Measurements from ENCODE around the gene ZNF276. TPM values are rescaled to one million over a fixed set of nuclear protein-coding genes. Genes with fewer than 3 reads are reported as not detected.
"Not testable (repeated sequence)": the region's sequence is repeated elsewhere in the genome, so short reads cannot be mapped to it uniquely, and the experiment has no call there.

Gene ZNF276
- polyA plus RNA-seq, 1 of the 3 experiments (the other 2 are of a cell fraction): 24.9 TPM

GRCh38 chr16:89688395-89688794 is 32.9 kb upstream of the ZNF276 start:
- no peaks in the 10 kb centered on the region for H3K27me3 ChIP-seq (ENCODE audit: insufficient read depth)
- H3F3A ChIP-seq (replicated peaks; ENCODE audit: insufficient read depth): peaks cover 3% of the 10 kb centered on the region
- POLR2A ChIA-PET: no interaction called here
- H3K79me2 ChIP-seq (ENCODE audit: insufficient read depth): peaks cover 36% of the 10 kb centered on the region
- no peak overlapping the region for H3K4me3 ChIP-seq (ENCODE audit: low read depth in 2 of 2, low read length in 1 of 2)
- H3K9me2 ChIP-seq: no peaks in the 10 kb centered on the region
- H3K9me3 ChIP-seq: no peaks in the 10 kb centered on the region
- no peak overlapping the region for H3K4me2 ChIP-seq
- H3K9ac ChIP-seq: no peak overlapping the region
- no peak overlapping the region for H2AFZ ChIP-seq (ENCODE audit: low read depth)
- no peaks in the 10 kb centered on the region for H4K20me1 ChIP-seq (ENCODE audit: insufficient read depth)
- CTCF ChIA-PET: interaction anchor here (1.0 to 2.1 kb wide), 2 partner anchors 12 to 26 kb away, joined by 4 to 8 read pairs; no protein-coding TSS in a partner anchor
- no peak for DNase-seq
- TF ChIP-seq GABPA (IDR thresholded peaks at IDR 0.05; ENCODE audit: low read depth) (no peak), USF1 (IDR thresholded peaks at IDR 0.05; ENCODE audit: borderline replicate concordance, low read depth) (no peak), JUND (IDR thresholded peaks at IDR 0.05) (no peak), NRF1 (IDR thresholded peaks at IDR 0.05; ENCODE audit: low read depth, low read length) (no peak), RXRA (IDR thresholded peaks at IDR 0.05; ENCODE audit: borderline replicate concordance, low read depth) (no peak), FOSL2 (IDR thresholded peaks at IDR 0.05; ENCODE audit: borderline replicate concordance, low read depth) (no peak), FOXJ3 (CRISPR knock-in tag; IDR thresholded peaks at IDR 0.05) (no peak), MXI1 (IDR thresholded peaks at IDR 0.05; ENCODE audit: low read depth, low read length) (no peak)
- 96% methylated on average over 5 of the region's 5 CpGs for WGBS (ENCODE audit: low lambda C conversion rate)
- no peak overlapping the region for H3K27ac ChIP-seq (ENCODE audit: low read depth in 2 of 2, low read length in 1 of 2)
- H3K36me3 ChIP-seq (replicated peaks in 1 of 2; ENCODE audit: control insufficient read depth in 1 of 2, insufficient read depth in 2 of 2, low read length in 1 of 2): peaks cover 11 to 28% of the 10 kb centered on the region in 2 experiments
- H3K4me1 ChIP-seq (ENCODE audit: control insufficient read depth in 1 of 2, insufficient read depth in 2 of 2, low read depth in 1 of 2, low read length in 1 of 2): peaks cover 4 to 7% of the 10 kb centered on the region in 2 experiments; a peak in 1 of 4 replicates

- peaks cover 4 to 7% of the 10 kb centered on the region in 2 experiments; a peak in 1 of 4 replicates for H3K4me1 ChIP-seq (ENCODE audit: control insufficient read depth in 1 of 2, insufficient read depth in 2 of 2, low read depth in 1 of 2, low read length in 1 of 2)
- H3K36me3 ChIP-seq (replicated peaks in 1 of 2; ENCODE audit: control insufficient read depth in 1 of 2, insufficient read depth in 2 of 2, low read length in 1 of 2): peaks cover 11 to 36% of the 10 kb centered on the region in 2 experiments
- no peak overlapping the region for H3K27ac ChIP-seq (ENCODE audit: low read depth in 2 of 2, low read length in 1 of 2)
- no peaks in the 10 kb centered on the region for H3K9me3 ChIP-seq
- H2AFZ ChIP-seq (ENCODE audit: low read depth): no peak overlapping the region
- CTCF ChIA-PET: interaction anchor here (0.6 to 2.1 kb wide), 3 partner anchors 11 to 105 kb away, joined by 3 to 8 read pairs (median 5); no protein-coding TSS in a partner anchor
- H3K27me3 ChIP-seq (ENCODE audit: insufficient read depth): no peaks in the 10 kb centered on the region
- H3K9ac ChIP-seq: no peak overlapping the region
- TF ChIP-seq RXRA (IDR thresholded peaks at IDR 0.05; ENCODE audit: borderline replicate concordance, low read depth) (no peak), MAX (IDR thresholded peaks at IDR 0.05; ENCODE audit: low read depth) (no peak), SIN3A (IDR thresholded peaks at IDR 0.05; ENCODE audit: borderline replicate concordance, low read depth, low read length) (no peak), TCF12 (IDR thresholded peaks at IDR 0.05) (no peak), NFIC (IDR thresholded peaks at IDR 0.05; ENCODE audit: borderline replicate concordance) (no peak), CTCF (IDR thresholded peaks at IDR 0.05) (no peak), TAF1 (IDR thresholded peaks at IDR 0.05; ENCODE audit: borderline replicate concordance, low read depth, low read length) (no peak), RAD21 (IDR thresholded peaks at IDR 0.05; ENCODE audit: low read length) (no peak)
- H3K79me2 ChIP-seq (ENCODE audit: insufficient read depth): peaks cover 36% of the 10 kb centered on the region
- 92% methylated on average over 13 of the region's 13 CpGs for WGBS (ENCODE audit: low lambda C conversion rate)
- no peak overlapping the region for H3K4me2 ChIP-seq
- DNase-seq: no peak
- POLR2A ChIA-PET: no interaction called here
- no peak overlapping the region for H3K4me3 ChIP-seq (ENCODE audit: low read depth in 2 of 2, low read length in 1 of 2)
- peaks cover 3% of the 10 kb centered on the region for H3F3A ChIP-seq (replicated peaks; ENCODE audit: insufficient read depth)
- H4K20me1 ChIP-seq (ENCODE audit: insufficient read depth): no peaks in the 10 kb centered on the region
- no peaks in the 10 kb centered on the region for H3K9me2 ChIP-seq
These were observed 32.2 kb upstream of the ZNF276 start for GRCh38 chr16:89689142-89689541.

GRCh38 chr16:89689621-89690020 is 31.7 kb upstream of the ZNF276 start:
- POLR2A ChIA-PET; H3K9ac ChIP-seq; H3K9me2 ChIP-seq; H3K4me2 ChIP-seq; H3K27me3 ChIP-seq (ENCODE audit: insufficient read depth); H2AFZ ChIP-seq (ENCODE audit: low read depth); H3K27ac ChIP-seq (ENCODE audit: low read depth in 2 of 2, low read length in 1 of 2); H3K4me3 ChIP-seq (ENCODE audit: low read depth in 2 of 2, low read length in 1 of 2); H3K9me3 ChIP-seq; H4K20me1 ChIP-seq (ENCODE audit: insufficient read depth); H3K4me1 ChIP-seq (ENCODE audit: control insufficient read depth in 1 of 2, insufficient read depth in 2 of 2, low read depth in 1 of 2, low read length in 1 of 2); DNase-seq; H3F3A ChIP-seq (replicated peaks; ENCODE audit: insufficient read depth): not testable (repeated sequence)
- CTCF ChIA-PET: interaction anchor here (0.6 to 2.1 kb wide), 3 partner anchors 10 to 104 kb away, joined by 3 to 8 read pairs (median 5); no protein-coding TSS in a partner anchor
- Histone ChIP-seq H3K36me3 (replicated peaks in 1 of 2; ENCODE audit: control insufficient read depth in 1 of 2, insufficient read depth in 2 of 2, low read length in 1 of 2) (peaks cover 11 to 39% of the 10 kb centered on the region in 2 experiments), H3K79me2 (ENCODE audit: insufficient read depth) (peaks cover 36% of the 10 kb centered on the region)
- 89% methylated on average over 3 of the region's 4 CpGs for WGBS (ENCODE audit: low lambda C conversion rate)

All from SK-N-SH (cell line).